NCI-H1048 (cell line): ENCODE measurements around the gene INSYN2B.
"Not testable (repeated sequence)": the region's sequence is repeated elsewhere in the genome, so short reads cannot be mapped to it uniquely, and the experiment has no call there.

Experiments used
- DNase-seq: peaks from one replicate; lab custom pipeline; 2025; lab: John Stamatoyannopoulos, UW

Gene INSYN2B

GRCh38 chr5:169971780-169972179 lies 8.5 kb downstream of the INSYN2B start:
- DNase-seq: no peak

- no peak for DNase-seq
Observed at GRCh38 chr5:169970911-169971765, 9.2 kb downstream of the INSYN2B start.

- DNase-seq: no peak
Observed at GRCh38 chr5:169970339-169970738, 10.0 kb downstream of the INSYN2B start.

- no peak for DNase-seq
Observed at GRCh38 chr5:169964246-169964645, 16.0 kb downstream of the INSYN2B start.

GRCh38 chr5:169960659-169961058 lies 19.6 kb downstream of the INSYN2B start:
- no peak for DNase-seq

- DNase-seq: no peak
Observed at GRCh38 chr5:169958278-169958677, 22.0 kb downstream of the INSYN2B start.

GRCh38 chr5:169956756-169957155 lies 23.5 kb downstream of the INSYN2B start:
- DNase-seq: no peak

- no peak for DNase-seq
Observed at GRCh38 chr5:169956126-169956525, 24.2 kb downstream of the INSYN2B start.

GRCh38 chr5:169954786-169955185 lies 25.5 kb downstream of the INSYN2B start:
- no peak for DNase-seq

GRCh38 chr5:169953196-169953595 lies 27.1 kb downstream of the INSYN2B start:
- DNase-seq: not testable (repeated sequence)

- DNase-seq: no peak
Observed at GRCh38 chr5:169950333-169950732, 30.0 kb downstream of the INSYN2B start.

- DNase-seq: no peak
Observed at GRCh38 chr5:169946743-169947295, 33.5 kb downstream of the INSYN2B start.

- DNase-seq: no peak
Observed at GRCh38 chr5:169945831-169946261, 34.4 kb downstream of the INSYN2B start.

GRCh38 chr5:169944922-169945680 lies 35.2 kb downstream of the INSYN2B start:
- DNase-seq: no peak

GRCh38 chr5:169944115-169944514 lies 36.2 kb downstream of the INSYN2B start:
- no peak for DNase-seq

GRCh38 chr5:169943026-169943425 lies 37.3 kb downstream of the INSYN2B start:
- DNase-seq: no peak

- no peak for DNase-seq
Observed at GRCh38 chr5:169942181-169942580, 38.1 kb downstream of the INSYN2B start.

GRCh38 chr5:169941542-169941941 lies 38.8 kb downstream of the INSYN2B start:
- no peak for DNase-seq

GRCh38 chr5:169939731-169940130 lies 40.6 kb downstream of the INSYN2B start:
- no peak for DNase-seq

GRCh38 chr5:169938439-169938838 lies 41.9 kb downstream of the INSYN2B start:
- no peak for DNase-seq

- no peak for DNase-seq
Observed at GRCh38 chr5:169935762-169936161, 44.5 kb downstream of the INSYN2B start.

GRCh38 chr5:169934990-169935389 lies 45.3 kb downstream of the INSYN2B start:
- DNase-seq: no peak

- no peak for DNase-seq
Observed at GRCh38 chr5:169933616-169934015, 46.7 kb downstream of the INSYN2B start.
